ENCODE measurements around the gene PRRC2A.

- TF ChIP-seq EZH2phosphoT487 (IDR thresholded peaks at IDR 0.05; ENCODE audit: low read length) (no peak), CTCF (IDR thresholded peaks at IDR 0.05; ENCODE audit: low read length) (no peak)
Measured at GRCh38 chr6:31660381-31661261, 40.1 kb downstream of the PRRC2A start, which contains the start of gene C6orf47.
